DND-41 (cell line): ENCODE data around the gene RPL41.
"Not testable (repeated sequence)": the region's sequence is repeated elsewhere in the genome, so short reads cannot be mapped to it uniquely, and the experiment has no call there.

Source experiments
- ATAC-seq: fragments of 200-7000 bp; cut with Tn5 transposase; 3 replicates; pipeline ENCODE4 v1.9.1; 2021; ENCODE audit warnings: low read depth; ENCODE audit not compliant: insufficient read depth
- DNase-seq: peaks from one replicate; pipeline ENCODE4 v3.0.0-alpha.2; 2020
- H2AFZ ChIP-seq: 2 replicates; pipeline ENCODE4 v1.6.0; 2012; ENCODE audit warnings: low read depth, low read length
- H3K27ac ChIP-seq: 2 replicates; pipeline ENCODE4 v1.5.1; 2012; ENCODE audit warnings: low read length, inconsistent platforms
- H3K27me3 ChIP-seq: fragments of 200-600 bp; sonication (generic); 2 replicates; pipeline ENCODE4 v1.6.0; 2012; ENCODE audit warnings: low read length, mild to moderate bottlenecking, inconsistent platforms; ENCODE audit not compliant: insufficient read depth, poor library complexity
- H3K36me3 ChIP-seq: 2 replicates; pipeline ENCODE4 v1.5.1; 2012; ENCODE audit warnings: low read length, inconsistent platforms; ENCODE audit not compliant: insufficient read depth
- H3K4me1 ChIP-seq: 2 replicates; pipeline ENCODE4 v1.5.1; 2012; ENCODE audit warnings: mild to moderate bottlenecking, low read length; ENCODE audit not compliant: insufficient read depth
- H3K4me2 ChIP-seq: 2 replicates; pipeline ENCODE4 v1.6.0; 2012; ENCODE audit warnings: mild to moderate bottlenecking, moderate library complexity, low read length, inconsistent platforms; ENCODE audit not compliant: insufficient read depth
- H3K4me3 ChIP-seq, 2 experiments: fragments of 200-600 bp in 1 of 2; shearing (Covaris generic) in 1 of 2; 2 replicates each; pipeline ENCODE4 v1.5.1; 2012 to 2016; ENCODE audit warnings: inconsistent platforms in 2 of 2, low read length in 2 of 2, mild to moderate bottlenecking in 2 of 2, low read depth in 1 of 2, moderate library complexity in 1 of 2
- H3K79me2 ChIP-seq: 2 replicates; pipeline ENCODE4 v1.6.0; 2012; ENCODE audit warnings: low read length, inconsistent platforms; ENCODE audit not compliant: insufficient read depth
- H3K9ac ChIP-seq: 2 replicates; pipeline ENCODE4 v1.6.0; 2012; ENCODE audit warnings: low read depth, mild to moderate bottlenecking, inconsistent platforms, low read length, moderate library complexity
- H3K9me3 ChIP-seq: 2 replicates; pipeline ENCODE4 v1.5.1; 2012; ENCODE audit warnings: low read length, moderate library complexity, mild to moderate bottlenecking, inconsistent platforms; ENCODE audit not compliant: insufficient read depth, severe bottlenecking
- H4K20me1 ChIP-seq: 2 replicates; pipeline ENCODE4 v1.6.0; 2012; ENCODE audit warnings: low read length; ENCODE audit not compliant: insufficient read depth
- EZH2 ChIP-seq: IDR thresholded peaks from 3 replicates; pipeline ENCODE4 v1.6.1; 2012; ENCODE audit warnings: borderline replicate concordance, low read depth, mild to moderate bottlenecking, moderate library complexity, low read length, inconsistent platforms; ENCODE audit not compliant: severe bottlenecking
- TF ChIP-seq, protein P1 (sequence below): IDR thresholded peaks from 2 replicates; pipeline ENCODE4 v1.5.1; 2012; ENCODE audit warnings: borderline replicate concordance, low read length, moderate library complexity, mild to moderate bottlenecking; ENCODE audit not compliant: poor library complexity, severe bottlenecking; ENCODE audit errors: extremely low read depth

RPL41 gene

GRCh38 chr12:56110571-56110970, 5.9 kb upstream of the RPL41 start:
- H4K20me1 ChIP-seq = peaks cover 21% of the 10 kb centered on the region; the same call in 1 of the 2 replicates
- H2AFZ ChIP-seq = no peak overlapping the region
- H3K27me3 ChIP-seq = no peaks in the 10 kb centered on the region
- no peak overlapping the region for H3K27ac ChIP-seq
- no peak overlapping the region for H3K4me3 ChIP-seq
- H3K36me3 ChIP-seq = peaks cover 84% of the 10 kb centered on the region
- no peak overlapping the region for H3K9ac ChIP-seq
- H3K4me2 ChIP-seq = no peak overlapping the region
- peaks cover 25% of the 10 kb centered on the region for H3K4me1 ChIP-seq
- ATAC-seq = no peak
- H3K9me3 ChIP-seq = no peaks in the 10 kb centered on the region
- no peak for DNase-seq
- peaks cover 32% of the 10 kb centered on the region for H3K79me2 ChIP-seq
- TF ChIP-seq EZH2 = no peak
- TF ChIP-seq, protein P1, sequence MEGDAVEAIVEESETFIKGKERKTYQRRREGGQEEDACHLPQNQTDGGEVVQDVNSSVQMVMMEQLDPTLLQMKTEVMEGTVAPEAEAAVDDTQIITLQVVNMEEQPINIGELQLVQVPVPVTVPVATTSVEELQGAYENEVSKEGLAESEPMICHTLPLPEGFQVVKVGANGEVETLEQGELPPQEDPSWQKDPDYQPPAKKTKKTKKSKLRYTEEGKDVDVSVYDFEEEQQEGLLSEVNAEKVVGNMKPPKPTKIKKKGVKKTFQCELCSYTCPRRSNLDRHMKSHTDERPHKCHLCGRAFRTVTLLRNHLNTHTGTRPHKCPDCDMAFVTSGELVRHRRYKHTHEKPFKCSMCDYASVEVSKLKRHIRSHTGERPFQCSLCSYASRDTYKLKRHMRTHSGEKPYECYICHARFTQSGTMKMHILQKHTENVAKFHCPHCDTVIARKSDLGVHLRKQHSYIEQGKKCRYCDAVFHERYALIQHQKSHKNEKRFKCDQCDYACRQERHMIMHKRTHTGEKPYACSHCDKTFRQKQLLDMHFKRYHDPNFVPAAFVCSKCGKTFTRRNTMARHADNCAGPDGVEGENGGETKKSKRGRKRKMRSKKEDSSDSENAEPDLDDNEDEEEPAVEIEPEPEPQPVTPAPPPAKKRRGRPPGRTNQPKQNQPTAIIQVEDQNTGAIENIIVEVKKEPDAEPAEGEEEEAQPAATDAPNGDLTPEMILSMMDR = no peak

- DNase-seq (no peak), ATAC-seq (no peak)
- H3K27me3 ChIP-seq = no peaks in the 10 kb centered on the region
- H3K9me3 ChIP-seq = no peaks in the 10 kb centered on the region
- H2AFZ ChIP-seq = no peak overlapping the region
- H3K9ac ChIP-seq = no peak overlapping the region
- H4K20me1 ChIP-seq = 0 out of 2 replicates have a peak, but pooled peaks cover 2% of the 10 kb centered on the region
- H3K4me2 ChIP-seq = no peak overlapping the region
- H3K36me3 ChIP-seq = peaks cover 60% of the 10 kb centered on the region
- no peak overlapping the region for H3K4me3 ChIP-seq
- no peak overlapping the region; the same call in 1 of the 2 replicates for H3K27ac ChIP-seq
- peaks cover 24% of the 10 kb centered on the region for H3K79me2 ChIP-seq
- peaks cover 24% of the 10 kb centered on the region for H3K4me1 ChIP-seq
- TF ChIP-seq, protein P1 = no peak
Observed at GRCh38 chr12:56114084-56114483, 2.3 kb upstream of the RPL41 start.

GRCh38 chr12:56115329-56115728, 1.1 kb upstream of the RPL41 start:
- Histone ChIP-seq H4K20me1 (0 out of 2 replicates have a peak, but pooled peaks cover 2% of the 10 kb centered on the region), H3K27ac (peak overlapping the region; percentile 91), H3K4me3 (peak overlapping the region in 1 of 2 experiments; percentile 68; a peak in 2 of 4 replicates), H3K27me3 (no peaks in the 10 kb centered on the region), H2AFZ (peak overlapping the region; percentile 90), H3K4me2 (peak overlapping the region; percentile 97), H3K79me2 (peaks cover 34% of the 10 kb centered on the region), H3K36me3 (peaks cover 57% of the 10 kb centered on the region), H3K9ac (peak overlapping the region; percentile 78), H3K9me3 (no peaks in the 10 kb centered on the region), H3K4me1 (peaks cover 37% of the 10 kb centered on the region)
- DNase-seq (no peak), ATAC-seq (no peak)
- TF ChIP-seq EZH2 = no peak
- TF ChIP-seq, protein P1 = no peak

DNA sequence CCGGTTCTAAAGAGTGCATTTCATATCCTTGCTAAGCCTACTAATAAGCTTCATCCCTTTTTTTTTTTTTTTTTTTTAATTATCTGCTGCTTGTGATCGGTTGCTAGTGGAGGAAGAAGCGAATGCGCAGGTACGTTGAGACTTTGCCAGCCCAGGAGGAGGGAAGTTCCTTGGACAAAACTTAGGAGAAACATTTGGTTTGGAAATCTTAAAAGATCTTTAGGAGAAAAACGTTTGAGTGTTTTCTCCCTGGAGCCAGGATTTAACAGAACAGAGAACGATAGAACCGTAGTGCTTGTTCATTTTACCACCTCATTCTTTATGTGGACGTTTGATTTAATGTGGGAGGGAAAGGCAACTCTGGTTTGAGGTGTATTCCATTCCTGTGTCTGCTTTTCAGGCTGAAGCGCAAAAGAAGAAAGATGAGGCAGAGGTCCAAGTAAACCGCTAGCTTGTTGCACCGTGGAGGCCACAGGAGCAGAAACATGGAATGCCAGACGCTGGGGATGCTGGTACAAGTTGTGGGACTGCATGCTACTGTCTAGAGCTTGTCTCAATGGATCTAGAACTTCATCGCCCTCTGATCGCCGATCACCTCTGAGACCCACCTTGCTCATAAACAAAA, 761 bp downstream of the RPL41 start:
- Histone ChIP-seq H3K79me2 (peaks cover 53% of the 10 kb centered on the region), H3K4me1 (peaks cover 38% of the 10 kb centered on the region), H3K4me3 (peak overlapping the region; percentile 57 to 79), H3K27ac (peak overlapping the region; percentile 91), H3K9ac (peak overlapping the region; percentile 78), H3K4me2 (peak overlapping the region; percentile 97), H3K36me3 (peaks cover 59% of the 10 kb centered on the region)
- not testable (repeated sequence) for H4K20me1 ChIP-seq, ATAC-seq, H3K9me3 ChIP-seq, H2AFZ ChIP-seq, H3K27me3 ChIP-seq, DNase-seq
